CD4-positive, alpha-beta T cell treated with Interleukin-4 for 1 hour (primary cell): Measurements from ENCODE around the gene PPARGC1A.

Source experiments
- DNase-seq, 2 donors: peaks; one replicate each; pipeline ENCODE4 v3.0.0-alpha.2; 2020 to 2022

The PPARGC1A gene

DNA sequence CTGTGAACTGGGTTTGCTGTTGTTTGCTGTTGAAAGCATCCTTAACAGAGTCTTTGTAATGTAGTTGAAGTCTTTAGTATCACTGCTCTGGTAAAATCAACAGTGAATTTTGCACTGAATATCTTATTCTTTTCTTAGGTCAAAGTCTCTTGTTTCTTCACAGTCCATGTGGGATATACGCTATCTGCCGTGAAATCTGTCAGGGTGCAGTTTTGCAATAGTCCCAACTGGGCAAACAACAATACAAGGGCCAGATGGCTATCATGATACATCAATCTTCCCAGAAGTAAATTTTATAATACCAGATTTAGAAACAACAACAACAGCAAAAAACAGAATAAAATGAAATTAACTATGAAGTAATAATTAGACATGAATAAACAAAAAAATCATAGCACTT, 123.5 kb downstream of the PPARGC1A start:
- no peak for DNase-seq

DNA sequence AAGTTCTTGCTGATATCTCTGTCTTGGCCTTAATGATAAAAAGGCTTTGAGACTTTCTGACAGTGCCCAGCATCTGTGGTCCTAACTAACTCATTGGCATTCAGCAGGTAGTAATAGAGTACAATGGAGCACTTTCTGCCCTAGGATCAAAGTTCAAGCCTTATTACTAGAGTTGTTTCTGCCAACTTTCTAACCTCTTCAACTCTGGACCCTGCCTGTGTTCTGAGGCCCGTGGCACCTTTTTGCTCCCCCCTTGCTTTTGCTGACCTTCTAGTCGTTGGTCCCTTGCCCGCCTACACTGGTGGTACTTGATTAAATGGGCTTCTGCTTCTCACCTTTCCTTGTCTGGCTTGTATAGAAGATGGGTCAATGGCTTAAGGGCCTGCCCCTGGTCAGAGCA, 126.3 kb downstream of the PPARGC1A start:
- DNase-seq: no peak

DNA sequence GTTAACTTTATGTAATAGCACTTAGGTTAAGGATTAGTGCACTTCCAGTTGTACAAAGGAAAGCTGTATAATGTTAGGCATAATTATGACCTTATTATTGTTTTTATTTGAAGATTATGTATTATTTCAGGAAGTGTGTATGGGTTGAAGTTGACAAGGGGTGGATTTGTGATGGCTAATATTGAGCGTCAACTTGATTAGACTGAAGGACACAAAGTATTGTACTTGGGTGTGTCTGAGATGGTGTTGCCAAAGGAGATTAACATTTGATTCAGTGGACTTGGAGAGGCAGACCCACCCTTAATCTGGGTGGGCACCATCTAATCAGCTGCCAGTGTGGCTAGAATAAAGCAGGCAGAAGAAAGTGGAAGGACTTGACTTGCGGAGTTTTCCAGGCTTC, 127.3 kb downstream of the PPARGC1A start:
- no peak for DNase-seq

DNA sequence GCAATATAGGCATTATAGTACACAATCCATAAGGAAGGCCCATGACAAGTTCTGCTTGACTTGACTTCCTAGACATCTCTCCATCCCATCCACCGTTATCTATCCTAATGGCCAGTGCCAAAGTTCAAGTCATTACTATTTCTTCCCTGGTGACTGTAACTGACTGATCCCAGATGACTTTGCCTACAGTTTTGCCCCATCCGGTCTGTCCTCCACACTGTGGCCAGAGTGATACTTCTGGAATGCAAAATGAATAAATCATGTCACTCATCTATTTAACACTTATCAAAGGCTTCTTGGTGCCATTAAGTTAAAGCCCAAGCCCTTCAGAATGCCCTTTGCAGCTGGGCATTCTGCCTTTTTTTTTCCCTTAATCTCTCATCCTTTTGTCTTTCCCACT, 130.8 kb downstream of the PPARGC1A start:
- DNase-seq: no peak

DNA sequence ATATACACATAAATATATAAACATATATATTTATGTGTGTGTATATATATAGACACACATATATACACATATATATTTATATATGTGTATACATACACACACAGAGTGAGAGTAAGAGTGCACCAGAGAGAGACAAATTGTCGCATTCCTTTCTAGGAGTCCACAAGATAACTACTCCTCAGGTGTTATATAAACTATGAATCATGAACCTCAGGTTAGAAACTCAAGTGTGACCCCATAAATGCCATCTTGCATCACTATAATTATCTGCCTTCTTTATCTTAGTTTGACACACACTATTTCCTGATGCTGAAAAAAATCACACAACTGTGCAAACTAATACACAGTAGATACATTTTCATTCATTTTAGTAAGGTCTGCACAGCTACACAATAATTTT, 135.2 kb downstream of the PPARGC1A start:
- DNase-seq: no peak

DNA sequence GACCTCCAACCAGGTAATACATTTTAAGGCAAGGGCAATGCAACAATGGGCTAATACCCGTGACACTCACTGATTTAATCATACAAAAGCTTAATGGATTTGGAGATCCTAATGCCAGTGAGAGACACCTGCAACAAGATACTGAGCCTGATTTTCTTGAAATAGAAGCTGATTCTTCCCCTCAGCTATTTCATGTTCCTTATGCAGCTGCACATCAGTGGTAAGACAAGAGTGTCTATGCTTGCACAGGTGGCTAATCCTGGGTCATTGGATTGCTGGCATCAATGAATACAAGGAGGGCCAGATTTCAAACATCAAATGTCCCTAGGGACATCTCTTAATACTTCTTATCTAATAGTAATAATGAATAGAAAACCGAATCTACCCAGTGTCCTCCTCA, 139.7 kb downstream of the PPARGC1A start:
- no peak for DNase-seq

DNA sequence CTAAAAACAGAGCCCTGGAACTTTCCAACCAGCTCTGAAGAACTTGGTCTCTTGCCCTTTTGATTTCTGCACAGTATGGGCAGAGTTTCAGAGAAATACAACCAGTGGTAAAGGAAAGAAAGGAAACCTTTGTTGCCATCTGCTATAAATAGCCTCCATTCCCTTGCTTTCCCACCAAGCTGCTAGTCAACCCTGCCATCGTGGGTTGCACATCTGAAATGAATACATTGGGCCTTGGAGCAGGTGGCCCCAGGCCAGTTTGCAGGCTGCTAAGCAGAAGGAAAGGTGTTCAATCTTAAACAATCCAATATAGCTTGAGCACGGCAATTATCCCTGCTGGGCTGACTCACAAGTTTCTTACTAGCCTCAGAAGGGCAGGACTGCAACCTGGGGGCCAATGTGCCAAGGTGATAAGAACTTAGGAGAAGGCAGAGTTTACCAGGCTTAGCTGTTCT, 142.5 kb downstream of the PPARGC1A start:
- DNase-seq: no peak

DNA sequence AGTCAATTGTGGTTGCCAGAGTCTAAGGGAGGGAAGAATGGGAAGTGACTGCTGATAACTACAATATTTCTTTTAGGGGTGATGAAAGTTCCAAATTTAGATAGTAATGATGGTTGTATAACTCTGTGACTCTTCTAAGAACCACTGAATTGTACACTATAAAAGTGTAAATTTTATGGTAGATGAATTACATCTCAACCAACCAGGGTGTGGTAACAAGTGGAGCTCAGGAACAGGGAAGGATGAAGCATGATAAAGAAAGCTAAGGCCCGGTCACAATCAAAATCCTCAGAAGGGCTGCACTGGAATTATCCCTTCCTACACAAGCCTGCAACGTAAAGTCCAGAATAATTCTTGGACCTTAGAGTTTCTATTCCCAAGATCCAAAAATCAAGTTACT, 143.2 kb downstream of the PPARGC1A start:
- DNase-seq: no peak

DNA sequence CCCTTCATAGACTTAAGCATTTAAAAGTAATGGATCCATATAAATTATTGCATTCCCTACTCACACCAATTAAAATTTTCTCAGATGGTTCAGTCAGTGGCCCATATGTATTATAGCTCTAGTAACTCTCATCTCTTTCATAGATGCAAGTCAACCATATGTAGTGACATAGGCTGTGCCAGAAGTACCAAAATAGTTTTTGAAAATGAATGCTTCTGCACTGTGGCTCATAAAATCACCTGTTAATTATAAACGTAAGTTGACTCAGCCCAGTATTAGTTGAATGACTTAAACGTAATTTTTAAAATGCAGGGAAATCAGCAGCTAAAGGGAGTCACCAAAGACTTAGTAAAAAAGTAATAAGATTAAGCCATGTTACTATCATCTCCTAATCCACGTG, 143.8 kb downstream of the PPARGC1A start:
- no peak for DNase-seq

DNA sequence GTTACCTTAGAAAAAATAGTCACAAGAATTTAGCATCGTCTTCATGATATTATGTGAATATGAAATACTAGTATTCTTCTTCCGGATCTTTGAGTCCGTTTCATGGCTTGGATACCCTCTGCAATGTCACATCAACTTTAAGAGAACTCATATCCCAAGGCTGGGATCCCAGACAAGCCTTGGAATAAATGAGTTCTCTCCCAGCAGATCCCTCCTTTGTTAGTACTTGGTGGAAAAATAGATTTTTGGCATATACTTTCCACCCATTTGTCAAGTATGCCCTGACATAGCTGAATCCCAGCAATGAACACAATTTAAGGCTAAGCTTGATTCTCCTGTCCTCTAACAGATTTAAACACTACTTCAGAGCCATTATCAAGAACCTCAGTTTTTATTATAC, 144.5 kb downstream of the PPARGC1A start:
- DNase-seq: no peak
